ENCODE data around the gene TAF5L. TPM values are rescaled to one million over a fixed set of nuclear protein-coding genes. Genes with fewer than 3 reads are reported as not detected.

TAF5L gene
- total RNA-seq, 1 donor from 2014 or later, result 8.5 TPM

- H3K27ac Mint-ChIP-seq, result no peak overlapping the region
- no peaks in the 10 kb centered on the region for H3K36me3 Mint-ChIP-seq
- no peaks in the 10 kb centered on the region for H3K4me1 Mint-ChIP-seq
- H4K20me1 ChIP-seq (ENCODE audit: low read depth), result no peaks in the 10 kb centered on the region
- no peak overlapping the region for H3K27ac ChIP-seq
- peaks cover 3% of the 10 kb centered on the region for H3F3A ChIP-seq (ENCODE audit: low read depth)
- H3K27me3 ChIP-seq, result no peaks in the 10 kb centered on the region
- DNase-seq (ENCODE audit: low spot score), result no peak
- H3K9ac ChIP-seq, result no peak overlapping the region
- peaks cover 4% of the 10 kb centered on the region for H3K27me3 Mint-ChIP-seq (ENCODE audit: insufficient read depth, low read depth)
- H3K9me3 ChIP-seq (ENCODE audit: low read depth), result no peaks in the 10 kb centered on the region
- H3K9me3 Mint-ChIP-seq, result no peaks in the 10 kb centered on the region
- no peak overlapping the region for H2AFZ ChIP-seq (replicated peaks)
- no peaks in the 10 kb centered on the region for H3K4me1 ChIP-seq
- H3K4me3 Mint-ChIP-seq, result no peak overlapping the region
- H3K4me2 ChIP-seq, result no peak overlapping the region
- TF ChIP-seq CTCF (IDR thresholded peaks at IDR 0.05), result no peak
- no peak for TF ChIP-seq EZH2phosphoT487 (IDR thresholded peaks at IDR 0.05)
- TF ChIP-seq EZH2 (IDR thresholded peaks at IDR 0.05), result no peak
- H3K36me3 ChIP-seq, result no peaks in the 10 kb centered on the region
- H3K79me2 ChIP-seq (ENCODE audit: low read depth), result no peaks in the 10 kb centered on the region
- H3K4me3 ChIP-seq, result no peak overlapping the region
Measured at GRCh38 chr1:229572286-229572685, 53.6 kb downstream of the TAF5L start.

- no peak overlapping the region for H3K4me2 ChIP-seq
Measured at GRCh38 chr1:229570891-229571516, 54.9 kb downstream of the TAF5L start.

GRCh38 chr1:229570305-229570704 is 55.6 kb downstream of the TAF5L start:
- peaks cover 6% of the 10 kb centered on the region for H3K27me3 Mint-ChIP-seq (ENCODE audit: insufficient read depth, low read depth)
- H3K4me3 Mint-ChIP-seq, result no peak overlapping the region
- Histone ChIP-seq H3K4me3 (no peak overlapping the region), H2AFZ (replicated peaks) (no peak overlapping the region), H3K79me2 (ENCODE audit: low read depth) (no peaks in the 10 kb centered on the region), H3F3A (ENCODE audit: low read depth) (peaks cover 6% of the 10 kb centered on the region), H4K20me1 (ENCODE audit: low read depth) (no peaks in the 10 kb centered on the region), H3K27ac (no peak overlapping the region), H3K36me3 (no peaks in the 10 kb centered on the region), H3K27me3 (no peaks in the 10 kb centered on the region), H3K9me3 (ENCODE audit: low read depth) (no peaks in the 10 kb centered on the region), H3K9ac (no peak overlapping the region), H3K4me1 (no peaks in the 10 kb centered on the region), H3K4me2 (no peak overlapping the region)
- TF ChIP-seq EZH2 (IDR thresholded peaks at IDR 0.05) (no peak), CTCF (IDR thresholded peaks at IDR 0.05) (no peak), EZH2phosphoT487 (IDR thresholded peaks at IDR 0.05) (no peak)
- no peak for DNase-seq (ENCODE audit: low spot score)
- H3K36me3 Mint-ChIP-seq, result no peaks in the 10 kb centered on the region
- no peak overlapping the region for H3K27ac Mint-ChIP-seq
- H3K9me3 Mint-ChIP-seq, result no peaks in the 10 kb centered on the region
- H3K4me1 Mint-ChIP-seq, result no peaks in the 10 kb centered on the region

More at GRCh38 chr1:229570891-229571516, 54.9 kb downstream of the TAF5L start:
- Histone ChIP-seq H3K36me3 (no peaks in the 10 kb centered on the region), H2AFZ (replicated peaks) (no peak overlapping the region), H3K9ac (no peak overlapping the region), H3K27me3 (no peaks in the 10 kb centered on the region), H3K27ac (no peak overlapping the region), H4K20me1 (ENCODE audit: low read depth) (no peaks in the 10 kb centered on the region), H3F3A (ENCODE audit: low read depth) (peaks cover 6% of the 10 kb centered on the region), H3K79me2 (ENCODE audit: low read depth) (no peaks in the 10 kb centered on the region), H3K4me1 (no peaks in the 10 kb centered on the region), H3K9me3 (ENCODE audit: low read depth) (no peaks in the 10 kb centered on the region), H3K4me3 (no peak overlapping the region)
- TF ChIP-seq EZH2phosphoT487 (IDR thresholded peaks at IDR 0.05) (no peak), EZH2 (IDR thresholded peaks at IDR 0.05) (no peak), CTCF (IDR thresholded peaks at IDR 0.05) (no peak)
- H3K4me3 Mint-ChIP-seq, result no peak overlapping the region
- H3K27ac Mint-ChIP-seq, result no peak overlapping the region
- H3K36me3 Mint-ChIP-seq, result no peaks in the 10 kb centered on the region
- no peaks in the 10 kb centered on the region for H3K4me1 Mint-ChIP-seq
- no peak for DNase-seq (ENCODE audit: low spot score)
- no peaks in the 10 kb centered on the region for H3K9me3 Mint-ChIP-seq
- H3K27me3 Mint-ChIP-seq (ENCODE audit: insufficient read depth, low read depth), result peaks cover 4% of the 10 kb centered on the region
